WTC11 (cell line): ENCODE data around the gene SEMA3C. TPM values are rescaled to one million over a fixed set of nuclear protein-coding genes. Genes with fewer than 3 reads are reported as not detected.

Experiments used
- ATAC-seq: fragments of 200-7000 bp; cut with Tn5 transposase; 2 replicates; pipeline ENCODE4 v1.10.0; 2021; ENCODE audit warnings: mild to moderate bottlenecking, moderate library complexity
- CTCF ChIA-PET: fragments of 300-600 bp; sonication (Branson Sonifier 250); formaldehyde crosslinking; loops from one replicate; lab custom pipeline; 2021; ENCODE audit warnings: antibody characterized with exemption; lab: Charles Lee
- POLR2A ChIA-PET: fragments of 350-600 bp; sonication (Branson Sonifier 250); formaldehyde crosslinking; loops from one replicate; lab custom pipeline; 2021; ENCODE audit warnings: antibody characterized with exemption; lab: Charles Lee
- DNase-seq: peaks from one replicate; pipeline ENCODE4 v3.0.0; 2021; ENCODE audit warnings: low spot score
- H3K27ac Mint-ChIP-seq: 2 replicates; pipeline ENCODE4 v1.8.0; 2021; ENCODE audit warnings: mixed read lengths
- H3K27me3 Mint-ChIP-seq: 2 replicates; pipeline ENCODE4 v1.8.0; 2021; ENCODE audit warnings: low read depth, mild to moderate bottlenecking, moderate library complexity, mixed read lengths
- H3K36me3 Mint-ChIP-seq: 2 replicates; pipeline ENCODE4 v1.8.0; 2021; ENCODE audit warnings: mixed read lengths
- H3K4me1 Mint-ChIP-seq: 2 replicates; pipeline ENCODE4 v1.8.0; 2022; ENCODE audit warnings: mixed read lengths
- H3K4me3 Mint-ChIP-seq: 2 replicates; pipeline ENCODE4 v1.8.0; 2021; ENCODE audit warnings: mild to moderate bottlenecking, moderate library complexity, mixed read lengths
- H3K9me3 Mint-ChIP-seq: 2 replicates; pipeline ENCODE4 v1.8.0; 2021; ENCODE audit warnings: mixed read lengths
- ATF1 ChIP-seq: sonication (generic); formaldehyde crosslinking; IDR thresholded peaks from 2 replicates; pipeline ENCODE4 v1.8.1; 2023; ENCODE audit warnings: mild to moderate bottlenecking, moderate library complexity, missing genetic modification reagents
- CREB1 ChIP-seq: sonication (generic); formaldehyde crosslinking; IDR thresholded peaks from 2 replicates; pipeline ENCODE4 v1.8.0; 2023; ENCODE audit warnings: mild to moderate bottlenecking, missing genetic modification reagents
- CREM ChIP-seq: sonication (generic); formaldehyde crosslinking; IDR thresholded peaks from 2 replicates; pipeline ENCODE4 v1.8.1; 2022; ENCODE audit warnings: mild to moderate bottlenecking, missing genetic modification reagents, moderate library complexity
- EMX1 ChIP-seq: fragments of 250-450 bp; sonication (Bioruptor Pico); IDR thresholded peaks from 2 replicates; pipeline ENCODE4 v1.8.0; 2021; ENCODE audit warnings: mild to moderate bottlenecking
- ETV6 ChIP-seq: sonication (generic); formaldehyde crosslinking; IDR thresholded peaks from 2 replicates; pipeline ENCODE4 v1.8.1; 2022; ENCODE audit warnings: mild to moderate bottlenecking, missing genetic modification reagents
- FOXJ3 ChIP-seq: sonication (generic); formaldehyde crosslinking; IDR thresholded peaks from 2 replicates; pipeline ENCODE4 v1.9.0; 2021; ENCODE audit warnings: missing genetic modification reagents, mild to moderate bottlenecking, borderline replicate concordance
- FOXK1 ChIP-seq: sonication (generic); formaldehyde crosslinking; IDR thresholded peaks from 2 replicates; pipeline ENCODE4 v1.8.0; 2022; ENCODE audit warnings: mild to moderate bottlenecking, moderate library complexity, missing genetic modification reagents
- GTF2I ChIP-seq: fragments of 250-450 bp; sonication (Bioruptor Pico); conservative IDR thresholded peaks from 2 replicates; pipeline ENCODE4 v1.4.0; 2021; ENCODE audit warnings: mild to moderate bottlenecking
- JAZF1 ChIP-seq: fragments of 250-450 bp; sonication (Bioruptor Pico); IDR thresholded peaks from 2 replicates; pipeline ENCODE4 v1.9.0; 2021; ENCODE audit warnings: moderate library complexity, mild to moderate bottlenecking, inconsistent platforms
- KAT7 ChIP-seq: sonication (generic); formaldehyde crosslinking; IDR thresholded peaks from 2 replicates; pipeline ENCODE4 v1.8.1; 2023; ENCODE audit warnings: missing genetic modification reagents, mild to moderate bottlenecking, borderline replicate concordance
- NR2C2 ChIP-seq: sonication (generic); formaldehyde crosslinking; IDR thresholded peaks from 2 replicates; pipeline ENCODE4 v1.8.0; 2022; ENCODE audit warnings: mild to moderate bottlenecking, missing genetic modification reagents
- PRRX2 ChIP-seq: fragments of 250-450 bp; sonication (Bioruptor Pico); IDR thresholded peaks from 2 replicates; pipeline ENCODE4 v1.8.0; 2021; ENCODE audit warnings: mild to moderate bottlenecking
- SMAD3 ChIP-seq: sonication (generic); formaldehyde crosslinking; IDR thresholded peaks from 2 replicates; pipeline ENCODE4 v1.8.0; 2022; ENCODE audit warnings: missing genetic modification reagents, mild to moderate bottlenecking, borderline replicate concordance
- SOX15 ChIP-seq: fragments of 250-450 bp; sonication (Bioruptor Pico); IDR thresholded peaks from 2 replicates; pipeline ENCODE4 v1.9.0; 2021; ENCODE audit warnings: mild to moderate bottlenecking
- TCF7 ChIP-seq: sonication (generic); formaldehyde crosslinking; IDR thresholded peaks from 2 replicates; pipeline ENCODE4 v1.8.0; 2022; ENCODE audit warnings: mild to moderate bottlenecking, low read depth, missing genetic modification reagents, moderate library complexity
- TP53 ChIP-seq: sonication (generic); formaldehyde crosslinking; IDR thresholded peaks from 2 replicates; pipeline ENCODE4 v1.8.1; 2023; ENCODE audit warnings: mild to moderate bottlenecking, missing genetic modification reagents
- ZNF219 ChIP-seq: sonication (generic); formaldehyde crosslinking; IDR thresholded peaks from 2 replicates; pipeline ENCODE4 v1.8.0; 2023; ENCODE audit warnings: missing genetic modification reagents, mild to moderate bottlenecking, borderline replicate concordance
- ZNF232 ChIP-seq: sonication (generic); formaldehyde crosslinking; IDR thresholded peaks from 2 replicates; pipeline ENCODE4 v1.8.0; 2022; ENCODE audit warnings: mild to moderate bottlenecking, missing genetic modification reagents
- ZNF317 ChIP-seq: sonication (generic); formaldehyde crosslinking; IDR thresholded peaks from 2 replicates; pipeline ENCODE4 v1.8.1; 2023; ENCODE audit warnings: low read depth, mild to moderate bottlenecking, moderate library complexity, missing genetic modification reagents, borderline replicate concordance
- total RNA-seq: library from RNA; stranded (reverse); gene quantifications from 3 replicates; pipeline ENCODE4 v1.2.3, GENCODE V29; 2021
- TF ChIP-seq, protein P1 (sequence below): fragments of 250-450 bp; sonication (Bioruptor Pico); IDR thresholded peaks from 2 replicates; pipeline ENCODE4 v1.9.0; 2021; ENCODE audit warnings: moderate library complexity, mild to moderate bottlenecking, inconsistent platforms, borderline replicate concordance
- TF ChIP-seq, protein P2 (sequence below): sonication (generic); formaldehyde crosslinking; IDR thresholded peaks from 2 replicates; pipeline ENCODE4 v1.8.0; 2022; ENCODE audit warnings: mild to moderate bottlenecking, missing genetic modification reagents
- TF ChIP-seq, protein P3 (sequence below): sonication (generic); formaldehyde crosslinking; IDR thresholded peaks from 2 replicates; pipeline ENCODE4 v1.8.0; 2023; ENCODE audit warnings: missing genetic modification reagents, mild to moderate bottlenecking, borderline replicate concordance
- TF ChIP-seq, protein P4 (sequence below): fragments of 250-450 bp; sonication (Bioruptor Pico); IDR thresholded peaks from 2 replicates; pipeline ENCODE4 v1.8.0; 2021; ENCODE audit warnings: mild to moderate bottlenecking

SEMA3C gene
- total RNA-seq, 1 experiment from 2014 or later: 2.1 TPM

DNA sequence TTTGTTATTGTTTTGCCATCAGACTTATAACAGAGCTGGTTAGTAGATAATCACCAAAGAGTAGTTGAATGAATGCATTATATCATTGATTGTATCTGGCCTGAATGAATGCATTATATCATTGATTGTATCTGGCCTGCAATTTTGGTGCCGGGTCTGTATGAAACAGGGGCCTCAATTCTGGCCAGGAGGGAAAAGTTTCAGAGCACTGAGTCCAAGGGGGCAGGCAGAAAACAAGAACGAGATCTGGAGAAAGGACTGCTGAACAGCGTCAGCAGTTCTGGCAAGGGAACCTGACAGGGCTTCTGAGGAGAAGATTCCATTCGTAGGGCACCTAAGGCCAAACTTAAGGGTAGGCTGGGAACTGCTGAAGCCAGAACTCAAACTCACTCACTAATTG is 128.0 kb downstream of the SEMA3C start:
- Mint-ChIP-seq H3K27ac (no peak overlapping the region), H3K27me3 (no peaks in the 10 kb centered on the region), H3K4me1 (no peaks in the 10 kb centered on the region)
- CTCF ChIA-PET: no interaction called here
- no peak for DNase-seq
- TF ChIP-seq FOXJ3 (CRISPR knock-in tag) (no peak), KAT7 (no peak), CREB1 (CRISPR knock-in tag) (no peak), PRRX2 (CRISPR knock-in tag) (no peak)
- TF ChIP-seq, protein P1, sequence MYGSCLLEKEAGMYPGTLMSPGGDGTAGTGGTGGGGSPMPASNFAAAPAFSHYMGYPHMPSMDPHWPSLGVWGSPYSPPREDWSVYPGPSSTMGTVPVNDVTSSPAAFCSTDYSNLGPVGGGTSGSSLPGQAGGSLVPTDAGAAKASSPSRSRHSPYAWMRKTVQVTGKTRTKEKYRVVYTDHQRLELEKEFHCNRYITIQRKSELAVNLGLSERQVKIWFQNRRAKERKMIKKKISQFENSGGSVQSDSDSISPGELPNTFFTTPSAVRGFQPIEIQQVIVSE (CRISPR knock-in tag): no peak
- TF ChIP-seq, all 79 proteins: peak for 0
- Mint-ChIP-seq H3K9me3 (no peaks in the 10 kb centered on the region), H3K36me3 (no peaks in the 10 kb centered on the region), H3K4me3 (no peak overlapping the region)
- ATAC-seq: no peak
- POLR2A ChIA-PET: no interaction called here

DNA sequence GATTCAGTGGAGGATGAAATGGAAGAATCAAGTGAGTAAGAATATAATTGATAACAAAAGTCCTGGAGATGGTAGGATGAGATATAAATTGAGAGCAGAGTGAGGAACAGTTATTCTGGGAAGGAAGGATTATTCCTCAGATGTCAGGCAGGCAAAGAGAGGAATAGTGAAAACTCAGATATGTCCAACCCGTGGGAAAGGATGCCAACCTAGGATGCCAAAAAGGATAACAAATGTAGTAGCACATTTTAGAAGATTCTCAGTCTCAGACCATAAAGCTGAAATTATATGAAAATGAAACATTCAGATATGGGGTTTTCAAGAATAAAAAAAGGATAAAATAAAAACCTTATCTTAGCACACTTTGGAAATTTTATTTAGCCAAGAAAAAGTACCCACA is 131.1 kb downstream of the SEMA3C start:
- Mint-ChIP-seq H3K4me1 (peaks cover 3% of the 10 kb centered on the region; the same call in 1 of the 2 replicates), H3K36me3 (no peaks in the 10 kb centered on the region), H3K27me3 (no peaks in the 10 kb centered on the region), H3K27ac (no peak overlapping the region), H3K4me3 (no peak overlapping the region), H3K9me3 (no peaks in the 10 kb centered on the region)
- ATAC-seq (no peak), DNase-seq (no peak)
- POLR2A ChIA-PET: no interaction called here
- TF ChIP-seq ZNF317 (CRISPR knock-in tag): no peak
- no peak for TF ChIP-seq ZNF219 (CRISPR knock-in tag)
- no peak for TF ChIP-seq GTF2I (CRISPR knock-in tag)
- TF ChIP-seq, protein P2, sequence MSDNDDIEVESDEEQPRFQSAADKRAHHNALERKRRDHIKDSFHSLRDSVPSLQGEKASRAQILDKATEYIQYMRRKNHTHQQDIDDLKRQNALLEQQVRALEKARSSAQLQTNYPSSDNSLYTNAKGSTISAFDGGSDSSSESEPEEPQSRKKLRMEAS (CRISPR knock-in tag): no peak
- no peak for TF ChIP-seq ATF1 (CRISPR knock-in tag)
- no peak for TF ChIP-seq TCF7 (CRISPR knock-in tag)
- no peak for TF ChIP-seq ZNF232
- TF ChIP-seq ETV6 (CRISPR knock-in tag): no peak
- no peak for TF ChIP-seq SMAD3
- TF ChIP-seq TP53 (CRISPR knock-in tag): no peak
- CTCF ChIA-PET: interaction anchor here (0.6 kb wide), 1 partner anchor 48 kb away, joined by 3 read pairs; no protein-coding TSS in a partner anchor

DNA sequence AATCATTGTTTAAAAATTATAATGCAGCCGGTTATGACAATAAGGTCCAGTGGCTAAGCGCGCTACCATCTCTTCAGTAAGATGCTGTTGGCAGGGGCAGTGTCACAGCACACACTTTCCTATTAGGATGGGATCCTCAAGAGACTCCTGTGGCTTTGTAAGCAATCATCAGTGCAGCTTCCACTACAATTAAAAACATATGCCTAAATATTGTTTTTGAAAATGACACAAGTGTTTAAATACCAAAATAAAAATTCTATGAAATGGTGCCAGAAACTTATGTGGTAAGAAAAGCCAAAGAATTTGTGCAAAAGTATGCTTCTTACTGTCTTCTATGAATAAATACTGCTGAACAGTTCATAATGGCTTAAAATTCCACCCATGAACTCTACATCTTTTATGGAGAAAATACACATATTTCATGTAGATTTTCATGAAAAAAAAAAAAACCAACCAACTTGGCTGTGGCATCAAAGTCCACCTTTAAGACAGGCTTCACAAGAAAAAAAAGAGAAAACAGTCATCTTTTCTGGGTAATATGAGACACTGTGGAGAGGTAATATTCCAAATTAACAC is 132.8 kb downstream of the SEMA3C start:
- no peak overlapping the region for H3K4me3 Mint-ChIP-seq
- ATAC-seq (no peak), DNase-seq (no peak)
- no peak overlapping the region for H3K27ac Mint-ChIP-seq
- H3K27me3 Mint-ChIP-seq: no peaks in the 10 kb centered on the region
- TF ChIP-seq SOX15 (no peak), NR2C2 (CRISPR knock-in tag) (no peak), CREM (CRISPR knock-in tag) (no peak), FOXK1 (no peak), SMAD3 (no peak), ZNF232 (no peak), ETV6 (CRISPR knock-in tag) (no peak), EMX1 (CRISPR knock-in tag) (no peak), JAZF1 (CRISPR knock-in tag) (no peak)
- TF ChIP-seq, protein P3, sequence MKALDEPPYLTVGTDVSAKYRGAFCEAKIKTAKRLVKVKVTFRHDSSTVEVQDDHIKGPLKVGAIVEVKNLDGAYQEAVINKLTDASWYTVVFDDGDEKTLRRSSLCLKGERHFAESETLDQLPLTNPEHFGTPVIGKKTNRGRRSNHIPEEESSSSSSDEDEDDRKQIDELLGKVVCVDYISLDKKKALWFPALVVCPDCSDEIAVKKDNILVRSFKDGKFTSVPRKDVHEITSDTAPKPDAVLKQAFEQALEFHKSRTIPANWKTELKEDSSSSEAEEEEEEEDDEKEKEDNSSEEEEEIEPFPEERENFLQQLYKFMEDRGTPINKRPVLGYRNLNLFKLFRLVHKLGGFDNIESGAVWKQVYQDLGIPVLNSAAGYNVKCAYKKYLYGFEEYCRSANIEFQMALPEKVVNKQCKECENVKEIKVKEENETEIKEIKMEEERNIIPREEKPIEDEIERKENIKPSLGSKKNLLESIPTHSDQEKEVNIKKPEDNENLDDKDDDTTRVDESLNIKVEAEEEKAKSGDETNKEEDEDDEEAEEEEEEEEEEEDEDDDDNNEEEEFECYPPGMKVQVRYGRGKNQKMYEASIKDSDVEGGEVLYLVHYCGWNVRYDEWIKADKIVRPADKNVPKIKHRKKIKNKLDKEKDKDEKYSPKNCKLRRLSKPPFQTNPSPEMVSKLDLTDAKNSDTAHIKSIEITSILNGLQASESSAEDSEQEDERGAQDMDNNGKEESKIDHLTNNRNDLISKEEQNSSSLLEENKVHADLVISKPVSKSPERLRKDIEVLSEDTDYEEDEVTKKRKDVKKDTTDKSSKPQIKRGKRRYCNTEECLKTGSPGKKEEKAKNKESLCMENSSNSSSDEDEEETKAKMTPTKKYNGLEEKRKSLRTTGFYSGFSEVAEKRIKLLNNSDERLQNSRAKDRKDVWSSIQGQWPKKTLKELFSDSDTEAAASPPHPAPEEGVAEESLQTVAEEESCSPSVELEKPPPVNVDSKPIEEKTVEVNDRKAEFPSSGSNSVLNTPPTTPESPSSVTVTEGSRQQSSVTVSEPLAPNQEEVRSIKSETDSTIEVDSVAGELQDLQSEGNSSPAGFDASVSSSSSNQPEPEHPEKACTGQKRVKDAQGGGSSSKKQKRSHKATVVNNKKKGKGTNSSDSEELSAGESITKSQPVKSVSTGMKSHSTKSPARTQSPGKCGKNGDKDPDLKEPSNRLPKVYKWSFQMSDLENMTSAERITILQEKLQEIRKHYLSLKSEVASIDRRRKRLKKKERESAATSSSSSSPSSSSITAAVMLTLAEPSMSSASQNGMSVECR (CRISPR knock-in tag): no peak
- TF ChIP-seq, protein P4, sequence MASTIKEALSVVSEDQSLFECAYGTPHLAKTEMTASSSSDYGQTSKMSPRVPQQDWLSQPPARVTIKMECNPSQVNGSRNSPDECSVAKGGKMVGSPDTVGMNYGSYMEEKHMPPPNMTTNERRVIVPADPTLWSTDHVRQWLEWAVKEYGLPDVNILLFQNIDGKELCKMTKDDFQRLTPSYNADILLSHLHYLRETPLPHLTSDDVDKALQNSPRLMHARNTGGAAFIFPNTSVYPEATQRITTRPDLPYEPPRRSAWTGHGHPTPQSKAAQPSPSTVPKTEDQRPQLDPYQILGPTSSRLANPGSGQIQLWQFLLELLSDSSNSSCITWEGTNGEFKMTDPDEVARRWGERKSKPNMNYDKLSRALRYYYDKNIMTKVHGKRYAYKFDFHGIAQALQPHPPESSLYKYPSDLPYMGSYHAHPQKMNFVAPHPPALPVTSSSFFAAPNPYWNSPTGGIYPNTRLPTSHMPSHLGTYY (CRISPR knock-in tag): no peak
- TF ChIP-seq, protein P1 (CRISPR knock-in tag): no peak
- ChIA-PET CTCF (no interaction called here), POLR2A (no interaction called here)
- no peaks in the 10 kb centered on the region for H3K9me3 Mint-ChIP-seq
- no peaks in the 10 kb centered on the region for H3K36me3 Mint-ChIP-seq
- H3K4me1 Mint-ChIP-seq: peaks cover 13% of the 10 kb centered on the region
